Lower lobe of right lung (tissue), 2 donors: ENCODE measurements around the gene NANOS2. TPM values are rescaled to one million over a fixed set of nuclear protein-coding genes. Genes with fewer than 3 reads are reported as not detected.

ENCODE experiments used
- ATAC-seq, 2 donors: fragments of 200-7000 bp; cut with Tn5 transposase; one replicate each; pipeline ENCODE4 v1.9.1; 2020 to 2022; ENCODE audit warnings: mild to moderate bottlenecking in 2 of 2, moderate library complexity in 2 of 2
- DNase-seq: peaks from one replicate; pipeline ENCODE4 v3.0.0-alpha.2; 2020
- H3K27ac ChIP-seq: fragments of 200-600 bp; one replicate; pipeline ENCODE4 v1.8.0; 2022
- H3K27me3 ChIP-seq: fragments of 200-600 bp; one replicate; pipeline ENCODE4 v1.8.0; 2022; ENCODE audit warnings: low read depth
- H3K36me3 ChIP-seq: fragments of 200-600 bp; one replicate; pipeline ENCODE4 v1.8.0; 2022; ENCODE audit warnings: mild to moderate bottlenecking
- H3K4me1 ChIP-seq: fragments of 200-600 bp; one replicate; pipeline ENCODE4 v1.8.0; 2022
- H3K4me3 ChIP-seq: fragments of 200-600 bp; one replicate; pipeline ENCODE4 v1.8.0; 2022; ENCODE audit warnings: mild to moderate bottlenecking
- H3K9me3 ChIP-seq: fragments of 200-600 bp; one replicate; pipeline ENCODE4 v1.8.0; 2022
- intact Hi-C: fragments of 100-400 bp; cut with DNase I; formaldehyde crosslinking; loops from one replicate; pipeline ENCODE4 v1.11.0; 2022
- total RNA-seq: library from RNA; stranded (reverse); fragmentation: NEBNext Ultra II Directional; extraction: Animal tissue kit (Norgen Biotek cat#: 25700); gene quantifications from one replicate; pipeline ENCODE4 v1.2.1, GENCODE V29; 2021
- TF ChIP-seq, protein P1 (sequence below): fragments of 200-600 bp; IDR thresholded peaks from one replicate; pipeline ENCODE4 v1.8.0; 2022; ENCODE audit warnings: antibody characterized with exemption, mild to moderate bottlenecking
- donor health status: DM: no; HTN: yes; CAD: no; lungs with severe emphysema.

Gene NANOS2
- total RNA-seq, 1 donor from 2014 or later = not detected

DNA sequence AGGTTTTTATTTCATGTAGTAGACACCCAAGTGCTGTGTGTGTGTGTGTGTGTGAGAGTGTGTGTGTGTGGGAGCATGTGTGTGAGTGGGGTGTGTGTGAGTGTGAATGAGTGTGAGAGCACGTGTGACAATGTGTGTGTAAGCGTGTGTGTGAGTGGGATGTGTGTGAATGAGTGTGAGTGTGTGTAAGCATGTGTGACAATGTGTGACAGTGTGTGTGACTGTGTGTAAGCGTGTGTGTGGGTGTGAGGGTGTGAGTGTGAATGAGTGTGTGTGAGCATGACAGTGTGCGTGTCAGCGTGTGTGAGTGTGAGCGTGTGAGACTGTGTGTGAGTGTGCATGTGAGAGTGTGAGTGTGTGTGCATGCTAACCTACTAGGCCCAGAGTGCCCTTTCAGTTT is 43.7 kb upstream of the NANOS2 start:
- DNase-seq = no peak
- Histone ChIP-seq H3K9me3 (no peaks in the 10 kb centered on the region), H3K4me3 (no peak overlapping the region), H3K27me3 (peaks cover 35% of the 10 kb centered on the region), H3K36me3 (no peaks in the 10 kb centered on the region), H3K27ac (peak overlapping the region; percentile 67), H3K4me1 (peaks cover 27% of the 10 kb centered on the region)
- intact Hi-C loops = no loop called here
- no peak for ATAC-seq
- TF ChIP-seq, protein P1, sequence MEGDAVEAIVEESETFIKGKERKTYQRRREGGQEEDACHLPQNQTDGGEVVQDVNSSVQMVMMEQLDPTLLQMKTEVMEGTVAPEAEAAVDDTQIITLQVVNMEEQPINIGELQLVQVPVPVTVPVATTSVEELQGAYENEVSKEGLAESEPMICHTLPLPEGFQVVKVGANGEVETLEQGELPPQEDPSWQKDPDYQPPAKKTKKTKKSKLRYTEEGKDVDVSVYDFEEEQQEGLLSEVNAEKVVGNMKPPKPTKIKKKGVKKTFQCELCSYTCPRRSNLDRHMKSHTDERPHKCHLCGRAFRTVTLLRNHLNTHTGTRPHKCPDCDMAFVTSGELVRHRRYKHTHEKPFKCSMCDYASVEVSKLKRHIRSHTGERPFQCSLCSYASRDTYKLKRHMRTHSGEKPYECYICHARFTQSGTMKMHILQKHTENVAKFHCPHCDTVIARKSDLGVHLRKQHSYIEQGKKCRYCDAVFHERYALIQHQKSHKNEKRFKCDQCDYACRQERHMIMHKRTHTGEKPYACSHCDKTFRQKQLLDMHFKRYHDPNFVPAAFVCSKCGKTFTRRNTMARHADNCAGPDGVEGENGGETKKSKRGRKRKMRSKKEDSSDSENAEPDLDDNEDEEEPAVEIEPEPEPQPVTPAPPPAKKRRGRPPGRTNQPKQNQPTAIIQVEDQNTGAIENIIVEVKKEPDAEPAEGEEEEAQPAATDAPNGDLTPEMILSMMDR = no peak

DNA sequence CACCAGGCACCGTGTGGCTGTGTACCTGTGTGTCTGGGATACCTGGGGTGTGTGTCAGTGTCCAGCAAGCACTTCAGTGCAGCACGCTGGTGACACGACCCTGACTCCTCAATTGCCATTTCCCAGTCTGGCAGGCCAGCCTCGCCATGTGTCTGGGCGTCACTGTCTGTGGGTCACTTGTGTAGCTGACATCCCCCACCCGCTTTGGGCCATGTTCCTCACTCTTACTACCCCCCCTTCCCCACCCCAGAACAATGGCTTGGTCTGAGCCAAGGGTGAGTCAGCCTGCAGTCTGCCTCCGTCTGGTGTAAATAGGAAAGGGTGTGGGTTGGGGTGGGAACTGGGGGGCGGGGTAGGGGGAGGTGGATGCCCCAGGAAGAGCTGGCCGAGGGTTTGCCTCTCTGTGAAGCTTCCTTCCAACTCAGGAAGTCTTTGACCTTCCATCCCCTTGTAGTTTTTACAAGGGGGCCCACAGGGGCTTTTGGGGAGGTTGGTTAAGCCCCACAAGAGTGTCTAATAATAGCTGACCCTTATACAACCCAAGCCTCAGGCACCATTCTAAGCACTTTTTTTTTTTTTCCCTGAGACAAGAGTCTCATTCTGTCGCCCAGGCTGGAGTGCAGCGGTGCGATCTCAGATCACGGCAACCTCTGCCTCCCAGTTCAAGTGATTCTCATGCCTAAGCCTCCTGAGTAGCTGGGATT is 41.5 kb upstream of the NANOS2 start:
- H3K4me3 ChIP-seq = no peak overlapping the region
- H3K9me3 ChIP-seq = no peaks in the 10 kb centered on the region
- H3K27ac ChIP-seq = peak overlapping the region; percentile 76
- DNase-seq (peak; percentile 61), ATAC-seq (peak; percentile 56 to 72)
- peaks cover 41% of the 10 kb centered on the region for H3K27me3 ChIP-seq
- H3K36me3 ChIP-seq = peaks cover 12% of the 10 kb centered on the region
- intact Hi-C loops = no loop called here
- H3K4me1 ChIP-seq = peaks cover 35% of the 10 kb centered on the region
- TF ChIP-seq, protein P1 = no peak

DNA sequence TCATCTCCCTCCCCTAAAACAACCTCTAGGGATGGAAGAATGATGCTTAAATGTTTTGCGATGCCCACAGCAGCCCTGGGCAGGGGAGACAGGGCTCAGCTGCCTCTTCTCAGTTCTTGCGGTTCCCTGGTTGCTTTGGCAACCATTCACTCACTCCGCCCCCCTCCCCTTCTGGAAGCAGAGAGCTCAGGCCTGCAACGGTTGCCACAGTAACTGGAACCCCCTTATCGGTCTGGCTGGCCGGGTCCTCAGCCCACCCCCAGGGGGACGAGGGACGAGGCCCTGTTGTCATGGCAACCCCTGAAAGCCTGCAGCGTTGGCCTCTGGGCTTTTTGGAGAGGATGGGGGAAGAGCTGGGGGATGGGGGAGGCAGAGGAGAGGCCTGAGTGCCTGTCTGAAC is 39.6 kb upstream of the NANOS2 start:
- TF ChIP-seq, protein P1 = no peak
- DNase-seq (no peak), ATAC-seq (no peak)
- Histone ChIP-seq H3K27me3 (peaks cover 35% of the 10 kb centered on the region), H3K36me3 (peaks cover 16% of the 10 kb centered on the region), H3K9me3 (no peaks in the 10 kb centered on the region), H3K27ac (peak overlapping the region; percentile 13), H3K4me3 (no peak overlapping the region), H3K4me1 (peaks cover 33% of the 10 kb centered on the region)
- intact Hi-C loops = no loop called here

DNA sequence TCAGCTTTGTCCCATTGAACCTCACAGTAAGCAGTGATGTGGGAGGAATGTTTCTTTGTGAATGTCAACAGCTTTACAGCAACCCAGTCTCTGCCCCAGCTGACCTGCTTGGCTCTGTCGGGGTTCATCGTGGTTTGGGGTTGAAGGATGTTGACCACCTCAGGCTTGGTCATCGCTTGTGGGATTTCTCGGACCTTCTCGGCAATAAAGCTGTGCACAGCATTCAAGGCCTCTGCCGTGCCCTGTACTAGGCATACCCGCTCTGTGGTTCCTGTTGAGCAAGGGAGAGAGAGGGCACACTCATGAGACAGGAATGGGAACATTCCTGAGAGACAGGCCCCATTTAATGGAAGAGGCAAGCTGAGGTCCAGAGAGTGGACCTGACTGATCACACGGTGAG is 39.1 kb upstream of the NANOS2 start:
- H3K27ac ChIP-seq = peak overlapping the region; percentile 13
- peaks cover 33% of the 10 kb centered on the region for H3K4me1 ChIP-seq
- ATAC-seq = no peak
- peaks cover 16% of the 10 kb centered on the region for H3K36me3 ChIP-seq
- TF ChIP-seq, protein P1 = no peak
- no peak overlapping the region for H3K4me3 ChIP-seq
- H3K9me3 ChIP-seq = no peaks in the 10 kb centered on the region
- intact Hi-C loops = no loop called here
- peaks cover 35% of the 10 kb centered on the region for H3K27me3 ChIP-seq
- DNase-seq = no peak

DNA sequence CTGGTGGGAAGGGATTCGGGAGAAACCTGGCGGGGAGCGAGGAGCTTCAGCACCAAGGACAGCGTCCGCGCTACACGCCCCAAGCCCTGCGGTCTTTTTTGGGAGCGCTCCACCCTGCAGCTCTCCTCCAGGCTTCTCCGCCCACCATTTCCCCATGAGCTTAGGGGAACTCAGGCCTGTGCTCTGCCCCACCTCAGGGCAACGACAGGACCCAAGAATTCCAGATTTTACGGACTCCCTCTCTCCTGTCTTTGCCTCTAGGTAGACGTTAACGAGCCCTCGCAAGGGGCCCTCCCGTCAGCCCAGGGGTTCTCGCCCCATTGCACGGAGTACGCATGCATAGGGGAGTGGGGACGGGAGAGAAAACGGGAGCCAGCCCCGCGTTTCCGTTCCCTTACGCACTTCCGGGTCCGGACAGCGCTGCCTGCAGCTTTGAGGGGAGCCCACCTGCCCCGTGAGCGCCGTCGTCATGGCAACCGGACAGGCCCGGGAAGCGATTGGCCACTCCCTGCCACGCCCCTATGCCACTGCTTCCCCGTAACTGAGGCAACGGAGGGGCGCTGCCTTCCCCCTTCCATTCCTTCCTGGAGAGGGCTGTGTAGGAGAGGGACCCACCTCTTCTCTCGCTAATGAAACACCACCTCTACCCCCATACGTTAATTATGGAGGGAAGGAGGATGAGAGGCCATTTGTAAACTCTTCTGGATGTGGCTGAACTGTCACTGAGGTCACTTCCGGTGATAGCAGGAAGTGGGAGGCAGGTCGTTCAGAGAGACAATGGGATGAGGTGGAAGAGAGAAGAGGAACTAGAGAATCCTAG is 38.3 kb upstream of the NANOS2 start:
- peak overlapping the region; percentile 13 for H3K27ac ChIP-seq
- peaks cover 35% of the 10 kb centered on the region for H3K27me3 ChIP-seq
- intact Hi-C loops = no loop called here
- no peak for DNase-seq
- H3K4me1 ChIP-seq = peaks cover 33% of the 10 kb centered on the region
- peak; percentile 51 to 57 for ATAC-seq
- peaks cover 18% of the 10 kb centered on the region for H3K36me3 ChIP-seq
- H3K4me3 ChIP-seq = peak overlapping the region; percentile 18
- TF ChIP-seq, protein P1 = no peak
- H3K9me3 ChIP-seq = no peaks in the 10 kb centered on the region
